Limb (tissue), 2 donors: ENCODE measurements around the gene CNP.
A peak's percentile ranks its signal among the peaks of the same experiment; 100 is the strongest.
"Not testable (repeated sequence)": the region's sequence is repeated elsewhere in the genome, so short reads cannot be mapped to it uniquely, and the experiment has no call there.

Experiments
- DNase-seq, 2 donors: peaks; one replicate each; pipeline ENCODE4 v3.0.0-alpha.2; 2016; ENCODE audit errors: extremely low spot score in 2 of 2

CNP gene

GRCh38 chr17:41966463-41967140 is at the start of gene CNP:
Gene CNP (plus strand): TSS chr17:41966795. CDS start chr17:41966885, 90 bp downstream.
- DNase-seq, result peak; percentile 88 to 93

- peak; percentile 46 to 60 for DNase-seq
Measured at GRCh38 chr17:41917192-41917591, 49.4 kb upstream of the CNP start.

GRCh38 chr17:41917679-41918313 is 48.8 kb upstream of the CNP start:
- peak; percentile 23 to 79 for DNase-seq

- peak; percentile 97 to 98 for DNase-seq
Measured at GRCh38 chr17:41918314-41919164, 48.1 kb upstream of the CNP start, which contains the start of gene ACLY. Gene ACLY (minus strand): TSS chr17:41918951. CDS start chr17:41913873, 5,078 bp downstream.

GRCh38 chr17:41919165-41919817 is 47.3 kb upstream of the CNP start:
- peak in 1 of 2 donors; percentile 10 for DNase-seq

GRCh38 chr17:41919840-41920579 is 46.6 kb upstream of the CNP start:
- no peak for DNase-seq

GRCh38 chr17:41920580-41920955 is 46.0 kb upstream of the CNP start:
- DNase-seq, result no peak

GRCh38 chr17:41925991-41926590 is 40.5 kb upstream of the CNP start:
- no peak for DNase-seq

GRCh38 chr17:41928693-41929251 is 37.8 kb upstream of the CNP start:
- no peak for DNase-seq

GRCh38 chr17:41930009-41930832 is 36.4 kb upstream of the CNP start, which contains the start of gene ODAD4:
Gene ODAD4 (plus strand): TSS chr17:41930617. CDS start chr17:41930724, 107 bp downstream.
- peak; percentile 96 to 97 for DNase-seq

- DNase-seq, result not testable (repeated sequence)
Measured at GRCh38 chr17:41930833-41931156, 35.8 kb upstream of the CNP start.

- not testable (repeated sequence) for DNase-seq
Measured at GRCh38 chr17:41931715-41932114, 34.9 kb upstream of the CNP start.

- no peak for DNase-seq
Measured at GRCh38 chr17:41932816-41933389, 33.7 kb upstream of the CNP start.

- no peak for DNase-seq
Measured at GRCh38 chr17:41935641-41936040, 31.0 kb upstream of the CNP start.

GRCh38 chr17:41937970-41938954 is 28.3 kb upstream of the CNP start:
- DNase-seq, result no peak

- no peak for DNase-seq
Measured at GRCh38 chr17:41939044-41939692, 27.4 kb upstream of the CNP start.

- no peak for DNase-seq
Measured at GRCh38 chr17:41939693-41940090, 26.9 kb upstream of the CNP start.
